AG04449 (cell line): ENCODE results near the gene HSD17B2.
"Not testable (repeated sequence)": the region's sequence is repeated elsewhere in the genome, so short reads cannot be mapped to it uniquely, and the experiment has no call there.

Experiments
- CTCF ChIA-PET: fragments of 350-600 bp; formaldehyde crosslinking; extraction: SDS; loops from one replicate; lab custom pipeline; 2021; ENCODE audit warnings: antibody characterized with exemption; lab: Yijun Ruan, JAX
- POLR2A ChIA-PET: fragments of 400-600, 350-600 bp; formaldehyde crosslinking; extraction: SDS; loops from one replicate; lab custom pipeline; 2020; ENCODE audit warnings: antibody characterized with exemption, inconsistent platforms; lab: Yijun Ruan, JAX
- DNase-seq: peaks from one replicate; pipeline ENCODE4 v3.0.0-alpha.2; 2010; ENCODE audit warnings: low read depth, low spot score
- H3K4me3 ChIP-seq: 2 replicates; pipeline ENCODE4 v1.5.1; 2011; ENCODE audit warnings: low read depth, mild to moderate bottlenecking, control low read depth, low read length
- TF ChIP-seq, protein P1 (sequence below): IDR thresholded peaks from one replicate; pipeline ENCODE4 v1.5.1; 2011; ENCODE audit warnings: mild to moderate bottlenecking, moderate library complexity, low read length, control low read depth, inconsistent platforms; ENCODE audit not compliant: insufficient read depth; ENCODE audit errors: missing control alignments

Gene HSD17B2

DNA sequence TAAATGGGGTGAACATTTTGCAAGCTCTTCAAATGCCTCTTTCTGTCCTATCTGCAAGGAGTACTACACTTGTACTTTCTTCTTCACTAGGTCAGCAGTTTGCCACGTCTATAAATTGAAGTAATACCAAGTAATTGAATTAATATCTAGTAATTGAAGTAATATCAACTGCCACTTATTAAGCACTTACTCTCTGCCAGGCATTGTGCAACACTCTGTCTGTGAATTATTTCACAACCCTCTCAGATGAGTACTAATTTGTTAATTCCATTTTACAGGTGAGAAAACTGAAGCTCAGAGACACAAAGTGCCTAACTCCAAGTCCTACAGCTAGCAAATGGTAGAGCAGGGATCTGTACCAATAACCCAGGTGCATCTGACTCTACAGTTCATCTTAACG, 27.9 kb upstream of the HSD17B2 start:
- DNase-seq: no peak
- CTCF ChIA-PET: interaction anchor here (0.9 kb wide), 1 partner anchor 223 kb away, joined by 4 read pairs; no protein-coding TSS in a partner anchor
- no peak overlapping the region for H3K4me3 ChIP-seq
- POLR2A ChIA-PET: no interaction called here
- TF ChIP-seq, protein P1, sequence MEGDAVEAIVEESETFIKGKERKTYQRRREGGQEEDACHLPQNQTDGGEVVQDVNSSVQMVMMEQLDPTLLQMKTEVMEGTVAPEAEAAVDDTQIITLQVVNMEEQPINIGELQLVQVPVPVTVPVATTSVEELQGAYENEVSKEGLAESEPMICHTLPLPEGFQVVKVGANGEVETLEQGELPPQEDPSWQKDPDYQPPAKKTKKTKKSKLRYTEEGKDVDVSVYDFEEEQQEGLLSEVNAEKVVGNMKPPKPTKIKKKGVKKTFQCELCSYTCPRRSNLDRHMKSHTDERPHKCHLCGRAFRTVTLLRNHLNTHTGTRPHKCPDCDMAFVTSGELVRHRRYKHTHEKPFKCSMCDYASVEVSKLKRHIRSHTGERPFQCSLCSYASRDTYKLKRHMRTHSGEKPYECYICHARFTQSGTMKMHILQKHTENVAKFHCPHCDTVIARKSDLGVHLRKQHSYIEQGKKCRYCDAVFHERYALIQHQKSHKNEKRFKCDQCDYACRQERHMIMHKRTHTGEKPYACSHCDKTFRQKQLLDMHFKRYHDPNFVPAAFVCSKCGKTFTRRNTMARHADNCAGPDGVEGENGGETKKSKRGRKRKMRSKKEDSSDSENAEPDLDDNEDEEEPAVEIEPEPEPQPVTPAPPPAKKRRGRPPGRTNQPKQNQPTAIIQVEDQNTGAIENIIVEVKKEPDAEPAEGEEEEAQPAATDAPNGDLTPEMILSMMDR: no peak

DNA sequence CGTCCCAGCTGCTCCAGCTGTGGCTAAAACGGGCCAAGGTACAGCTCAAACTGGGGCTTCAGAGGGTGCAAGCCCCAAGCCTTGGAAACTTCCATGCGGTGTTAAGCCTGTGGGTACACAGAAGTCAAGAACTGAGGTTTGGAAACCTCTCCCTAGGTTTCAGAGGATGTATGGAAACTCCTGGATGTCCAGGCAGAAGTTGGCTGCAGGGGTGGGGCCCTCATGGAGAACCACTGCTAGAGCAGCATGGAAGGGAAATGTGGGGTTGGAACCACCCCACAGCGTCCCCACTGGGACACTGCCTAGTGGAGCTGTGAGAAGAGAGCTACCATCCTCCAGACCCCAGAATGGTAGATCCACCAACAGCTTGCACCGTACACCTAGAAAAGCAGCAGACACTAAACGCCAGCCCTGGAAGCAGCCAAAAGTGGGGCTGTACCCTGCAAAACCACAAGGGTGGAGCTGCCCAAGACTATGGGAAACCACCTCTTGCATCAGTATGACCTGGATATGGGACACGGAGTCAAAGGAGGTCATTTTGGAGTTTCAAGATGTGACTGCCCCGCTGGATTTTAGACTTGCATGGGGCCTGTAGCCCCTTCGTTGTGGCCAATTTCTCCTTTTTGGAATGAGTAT, 26.0 kb upstream of the HSD17B2 start:
- no peak overlapping the region for H3K4me3 ChIP-seq
- no peak for DNase-seq
- ChIA-PET CTCF (no interaction called here), POLR2A (no interaction called here)
- TF ChIP-seq, protein P1: no peak

DNA sequence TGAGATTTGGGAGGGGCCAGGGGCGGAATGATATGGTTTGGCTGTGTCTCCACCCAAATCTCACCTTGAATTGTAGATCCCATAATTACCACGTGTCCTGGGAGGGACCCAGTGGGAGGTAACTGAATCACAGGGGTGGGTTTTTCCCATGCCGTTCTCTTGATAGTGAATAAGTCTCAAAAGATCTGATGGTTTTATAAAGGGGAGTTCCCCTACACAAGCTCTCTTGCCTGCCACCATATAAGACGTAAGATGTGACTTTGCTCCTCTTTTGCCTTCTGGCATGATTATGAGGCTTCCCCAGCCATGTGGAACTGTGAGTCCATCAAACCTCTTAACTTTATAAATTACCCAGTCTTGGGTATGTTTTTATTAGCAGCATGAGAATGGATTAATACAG, 25.3 kb upstream of the HSD17B2 start:
- DNase-seq, H3K4me3 ChIP-seq, CTCF ChIA-PET, POLR2A ChIA-PET: not testable (repeated sequence)

DNA sequence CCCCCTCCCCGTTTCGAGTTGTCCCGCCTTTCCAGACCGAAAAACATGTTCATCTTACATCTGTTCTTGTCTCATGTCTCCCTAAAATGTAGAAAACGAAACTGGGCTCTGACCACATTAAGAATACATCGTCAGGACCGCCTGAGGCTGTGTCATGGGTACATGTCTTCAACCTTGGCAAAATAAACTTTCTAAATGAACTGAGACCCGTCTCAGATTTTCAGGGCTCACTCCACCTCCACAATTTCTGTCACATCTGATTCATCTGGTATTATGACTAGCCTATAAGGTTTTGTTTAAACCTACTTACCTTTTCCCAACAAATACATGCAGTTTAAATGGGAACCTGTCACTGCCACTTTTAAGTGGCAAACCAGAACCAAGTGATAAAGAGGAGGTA, 24.4 kb upstream of the HSD17B2 start:
- CTCF ChIA-PET: no interaction called here
- H3K4me3 ChIP-seq: no peak overlapping the region
- DNase-seq: no peak
- TF ChIP-seq, protein P1: no peak
- POLR2A ChIA-PET: no interaction called here

DNA sequence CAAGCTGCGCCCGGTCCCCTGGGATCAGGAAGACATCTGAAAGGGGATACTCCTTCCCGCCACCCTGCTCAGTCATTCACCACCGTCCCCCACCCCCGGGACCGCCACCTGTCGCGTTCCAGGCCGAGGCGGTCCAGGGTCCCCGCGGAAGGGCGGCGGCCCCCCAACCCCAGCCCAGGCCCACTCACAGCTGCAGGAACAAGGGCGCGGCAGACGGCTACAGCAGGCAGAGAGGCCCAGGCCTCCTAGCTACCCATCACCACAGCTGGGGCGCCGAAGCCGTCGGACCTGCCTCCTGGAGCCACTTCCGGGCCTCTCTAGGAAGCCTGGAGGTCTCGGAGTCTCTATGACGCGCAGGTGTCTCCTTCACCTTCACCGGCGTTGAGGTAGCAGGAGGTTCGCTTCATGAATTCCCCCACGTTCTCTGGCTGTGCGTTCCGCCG, 23.8 kb upstream of the HSD17B2 start, which contains the start of gene SDR42E1:
Gene SDR42E1, minus strand, starts transcription at position 272 of the 443 bp plus-strand sequence. CDS start 10,612 bp downstream, outside the sequence.
- no peak for DNase-seq
- ChIA-PET CTCF (no interaction called here), POLR2A (no interaction called here)
- H3K4me3 ChIP-seq: no peak within 1 kb of the TSS
- TF ChIP-seq, protein P1: no peak

- no peak for DNase-seq
- TF ChIP-seq, protein P1: no peak
- ChIA-PET POLR2A (interaction anchor here (0.6 kb wide), 1 partner anchor 25 kb away, joined by 3 read pairs; no protein-coding TSS in a partner anchor), CTCF (interaction anchor here (1.3 kb wide), 1 partner anchor 217 kb away, joined by 3 read pairs; no protein-coding TSS in a partner anchor)
- no peak overlapping the region for H3K4me3 ChIP-seq
Measured at GRCh38 chr16:82013139-82013538, 21.9 kb upstream of the HSD17B2 start.
